HepG2 (cell line): ENCODE results near the gene DDRGK1. TPM values are rescaled to one million over a fixed set of nuclear protein-coding genes. Genes with fewer than 3 reads are reported as not detected.

Experiments used
- AGO2 ChIP-seq: fragments of 200-400 bp; formaldehyde crosslinking; optimal IDR thresholded peaks from 2 replicates; pipeline ENCODE3; 2017; ENCODE audit warnings: mild to moderate bottlenecking, low read depth, low read length, moderate library complexity
- CC2D1A ChIP-seq: sonication (generic); formaldehyde crosslinking; IDR thresholded peaks from 2 replicates; pipeline ENCODE4 v1.8.1; 2023; ENCODE audit warnings: mild to moderate bottlenecking, missing genetic modification reagents
- ETV6 ChIP-seq: sonication (generic); formaldehyde crosslinking; conservative IDR thresholded peaks from 2 replicates; pipeline ENCODE4 v1.4.0; 2020; ENCODE audit warnings: missing genetic modification reagents
- HOXA3 ChIP-seq: sonication (generic); formaldehyde crosslinking; IDR thresholded peaks from 2 replicates; pipeline ENCODE4 v1.5.0; 2020; ENCODE audit warnings: missing genetic modification reagents
- IKZF1 ChIP-seq: fragments of 450-650 bp; IDR thresholded peaks from 2 replicates; pipeline ENCODE4 v1.7.1; 2016
- MEIS2 ChIP-seq: sonication (generic); formaldehyde crosslinking; IDR thresholded peaks from 2 replicates; pipeline ENCODE4 v1.9.0; 2021; ENCODE audit warnings: mild to moderate bottlenecking, missing genetic modification reagents
- MIXL1 ChIP-seq: IDR thresholded peaks from 2 replicates; pipeline ENCODE4 v1.6.1; 2016
- PAF1 ChIP-seq: IDR thresholded peaks from 2 replicates; pipeline ENCODE4 v1.6.1; 2016; ENCODE audit warnings: missing genetic modification reagents, missing compliant biosample characterization
- PCBP1 ChIP-seq: fragments of 200-400 bp; formaldehyde crosslinking; IDR thresholded peaks from 2 replicates; pipeline ENCODE4 v1.6.1; 2017; ENCODE audit warnings: mild to moderate bottlenecking, low read depth, low read length, borderline replicate concordance
- RFX3 ChIP-seq: IDR thresholded peaks from 2 replicates; pipeline ENCODE4 v1.6.1; 2016; ENCODE audit warnings: missing biosample characterization, missing genetic modification reagents
- SRF ChIP-seq: IDR thresholded peaks from 2 replicates; pipeline ENCODE4 v1.6.1; 2011; ENCODE audit warnings: mild to moderate bottlenecking, low read depth, low read length, moderate library complexity
- TCF7L2 ChIP-seq: IDR thresholded peaks from 2 replicates; pipeline ENCODE4 v1.6.1; 2011; ENCODE audit warnings: mild to moderate bottlenecking, low read depth, low read length, moderate library complexity
- ZNF530 ChIP-seq: sonication (generic); formaldehyde crosslinking; IDR thresholded peaks from 2 replicates; pipeline ENCODE4 v1.5.0; 2020; ENCODE audit warnings: low read depth, mild to moderate bottlenecking, missing genetic modification reagents
- ZNF563 ChIP-seq: sonication (generic); formaldehyde crosslinking; IDR thresholded peaks from 2 replicates; pipeline ENCODE4 v1.8.0; 2022; ENCODE audit warnings: mild to moderate bottlenecking, moderate library complexity, missing genetic modification reagents
- ZNF577 ChIP-seq: sonication (generic); formaldehyde crosslinking; IDR thresholded peaks from 2 replicates; pipeline ENCODE4 v1.4.0; 2020; ENCODE audit warnings: mild to moderate bottlenecking, low read depth, missing genetic modification reagents, borderline replicate concordance
- ZNF660 ChIP-seq: sonication (generic); formaldehyde crosslinking; IDR thresholded peaks from 2 replicates; pipeline ENCODE4 v1.5.1; 2020; ENCODE audit warnings: mild to moderate bottlenecking, low read depth, missing genetic modification reagents, borderline replicate concordance
- ZNF841 ChIP-seq: sonication (generic); formaldehyde crosslinking; IDR thresholded peaks from 2 replicates; pipeline ENCODE4 v1.8.1; 2023; ENCODE audit warnings: missing genetic modification reagents, borderline replicate concordance
- polyA plus RNA-seq, 8 experiments: library from polyadenylated mRNA; depleted of rRNA in 3 of 8; stranded (reverse) in 7 of 8; unstranded in 1 of 8; fragments of >200 nt; fragmentation: Illumina TruSeq in 4 of 8; extraction: Trizol in 4 of 8; gene quantifications; 2 replicates each; pipeline versions ENCODE4 v1.2.1 to v1.2.3, GENCODE V29; 2011 to 2016; ENCODE audit warnings: low read depth in 4 of 8, missing spikeins in 1 of 8, mixed read lengths in 1 of 8; ENCODE audit not compliant: insufficient read depth in 1 of 8
- total RNA-seq, 5 experiments: library from RNA; depleted of rRNA; stranded (reverse); fragments of >200 nt; fragmentation: Illumina TruSeq; extraction: Trizol; gene quantifications; 2 replicates each; pipeline ENCODE4 v1.2.3, GENCODE V29; 2016; ENCODE audit warnings: low read depth in 1 of 5
- TF ChIP-seq, protein P1 (sequence below): sonication (generic); formaldehyde crosslinking; IDR thresholded peaks from 2 replicates; pipeline ENCODE4 v1.4.0; 2020; ENCODE audit warnings: mild to moderate bottlenecking, low read depth, missing genetic modification reagents
- TF ChIP-seq, protein P2 (sequence below): sonication (generic); formaldehyde crosslinking; IDR thresholded peaks from 2 replicates; pipeline ENCODE4 v1.4.0; 2020; ENCODE audit warnings: mild to moderate bottlenecking, missing genetic modification reagents
- TF ChIP-seq, protein P3 (sequence below): sonication (generic); formaldehyde crosslinking; IDR thresholded peaks from 2 replicates; pipeline ENCODE4 v1.8.1; 2023; ENCODE audit warnings: missing genetic modification reagents, mild to moderate bottlenecking, borderline replicate concordance
- TF ChIP-seq, protein P4 (sequence below): sonication (generic); formaldehyde crosslinking; IDR thresholded peaks from 2 replicates; pipeline ENCODE4 v1.5.0; 2020; ENCODE audit warnings: mild to moderate bottlenecking, missing genetic modification reagents
- TF ChIP-seq, protein P5 (sequence below): sonication (generic); formaldehyde crosslinking; IDR thresholded peaks from 2 replicates; pipeline ENCODE4 v1.5.0; 2020; ENCODE audit warnings: missing genetic modification reagents, mild to moderate bottlenecking, borderline replicate concordance

DDRGK1 gene
- total and polyA plus RNA-seq, 2 of the 13 experiments (the other 11 are each of a cell fraction or from before 2014, with no cell fraction given): 96.7 to 149 TPM

DNA sequence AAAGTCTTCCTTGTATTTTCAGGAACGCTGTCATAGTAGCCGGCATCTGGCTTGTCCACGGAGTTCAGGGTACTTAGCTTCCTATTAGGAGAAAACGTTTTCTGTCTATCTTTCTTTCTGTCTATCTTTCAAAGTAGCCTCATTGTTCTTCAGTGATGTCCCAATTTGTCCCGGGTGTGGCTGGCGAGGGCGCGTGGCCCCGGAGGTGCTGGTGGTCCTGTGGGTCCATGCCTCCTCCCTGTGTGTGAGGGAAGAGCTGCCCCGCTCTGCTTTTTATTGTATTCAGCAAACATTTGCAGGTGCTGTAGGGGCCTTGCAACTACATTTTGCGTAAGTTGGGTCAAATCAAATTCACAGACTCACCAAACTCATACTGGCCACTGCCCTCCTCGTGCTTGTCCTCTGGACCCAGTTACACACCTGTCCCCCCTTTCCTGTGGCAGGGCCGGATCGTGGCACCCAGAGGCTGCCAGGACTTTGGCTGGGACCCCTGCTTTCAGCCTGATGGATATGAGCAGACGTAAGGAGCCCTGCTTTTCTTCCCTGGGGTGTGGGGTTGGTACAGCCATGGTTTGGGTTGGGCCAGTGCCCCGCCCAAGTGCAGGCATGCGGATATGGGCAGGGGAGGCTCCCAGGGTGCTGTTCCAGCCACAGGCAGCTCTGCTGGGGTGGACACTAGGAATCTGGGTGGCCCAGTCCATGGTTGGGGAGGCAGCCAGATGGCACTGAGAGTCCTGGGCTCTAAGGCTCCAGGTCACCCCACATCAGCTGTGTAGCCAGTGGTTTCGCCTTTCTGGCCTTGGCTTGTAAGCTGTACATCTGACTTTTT lies 17.1 kb upstream of the DDRGK1 start (continued):
- TF ChIP-seq, protein P1, sequence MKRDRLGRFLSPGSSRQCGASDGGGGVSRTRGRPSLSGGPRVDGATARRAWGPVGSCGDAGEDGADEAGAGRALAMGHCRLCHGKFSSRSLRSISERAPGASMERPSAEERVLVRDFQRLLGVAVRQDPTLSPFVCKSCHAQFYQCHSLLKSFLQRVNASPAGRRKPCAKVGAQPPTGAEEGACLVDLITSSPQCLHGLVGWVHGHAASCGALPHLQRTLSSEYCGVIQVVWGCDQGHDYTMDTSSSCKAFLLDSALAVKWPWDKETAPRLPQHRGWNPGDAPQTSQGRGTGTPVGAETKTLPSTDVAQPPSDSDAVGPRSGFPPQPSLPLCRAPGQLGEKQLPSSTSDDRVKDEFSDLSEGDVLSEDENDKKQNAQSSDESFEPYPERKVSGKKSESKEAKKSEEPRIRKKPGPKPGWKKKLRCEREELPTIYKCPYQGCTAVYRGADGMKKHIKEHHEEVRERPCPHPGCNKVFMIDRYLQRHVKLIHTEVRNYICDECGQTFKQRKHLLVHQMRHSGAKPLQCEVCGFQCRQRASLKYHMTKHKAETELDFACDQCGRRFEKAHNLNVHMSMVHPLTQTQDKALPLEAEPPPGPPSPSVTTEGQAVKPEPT: peak; percentile 65; the same call in 1 of the 2 replicates
- TF ChIP-seq, protein P2, sequence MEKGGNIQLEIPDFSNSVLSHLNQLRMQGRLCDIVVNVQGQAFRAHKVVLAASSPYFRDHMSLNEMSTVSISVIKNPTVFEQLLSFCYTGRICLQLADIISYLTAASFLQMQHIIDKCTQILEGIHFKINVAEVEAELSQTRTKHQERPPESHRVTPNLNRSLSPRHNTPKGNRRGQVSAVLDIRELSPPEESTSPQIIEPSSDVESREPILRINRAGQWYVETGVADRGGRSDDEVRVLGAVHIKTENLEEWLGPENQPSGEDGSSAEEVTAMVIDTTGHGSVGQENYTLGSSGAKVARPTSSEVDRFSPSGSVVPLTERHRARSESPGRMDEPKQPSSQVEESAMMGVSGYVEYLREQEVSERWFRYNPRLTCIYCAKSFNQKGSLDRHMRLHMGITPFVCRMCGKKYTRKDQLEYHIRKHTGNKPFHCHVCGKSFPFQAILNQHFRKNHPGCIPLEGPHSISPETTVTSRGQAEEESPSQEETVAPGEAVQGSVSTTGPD: no peak
- no peak for TF ChIP-seq CC2D1A
- no peak for TF ChIP-seq ZNF530 (CRISPR knock-in tag)
- TF ChIP-seq, protein P3, sequence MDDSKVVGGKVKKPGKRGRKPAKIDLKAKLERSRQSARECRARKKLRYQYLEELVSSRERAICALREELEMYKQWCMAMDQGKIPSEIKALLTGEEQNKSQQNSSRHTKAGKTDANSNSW (CRISPR knock-in tag): no peak
- TF ChIP-seq PAF1: no peak
- no peak for TF ChIP-seq ZNF841 (CRISPR knock-in tag)
- no peak for TF ChIP-seq ZNF660 (CRISPR knock-in tag)
- TF ChIP-seq RFX3: no peak
- no peak for TF ChIP-seq IKZF1
- TF ChIP-seq MEIS2 (CRISPR knock-in tag): peak; percentile 36; the same call in 1 of the 2 replicates
- 0 out of 2 replicates have a peak, but pooled peaks have one; percentile 37 for TF ChIP-seq ETV6 (CRISPR knock-in tag)
- TF ChIP-seq SRF: no peak
- no peak for TF ChIP-seq MIXL1
- no peak for TF ChIP-seq ZNF563
- no peak for TF ChIP-seq PCBP1
- TF ChIP-seq AGO2: peak; percentile 83
- no peak for TF ChIP-seq HOXA3 (CRISPR knock-in tag)
- TF ChIP-seq ZNF577 (CRISPR knock-in tag): no peak
- TF ChIP-seq TCF7L2: no peak
- TF ChIP-seq, protein P4, sequence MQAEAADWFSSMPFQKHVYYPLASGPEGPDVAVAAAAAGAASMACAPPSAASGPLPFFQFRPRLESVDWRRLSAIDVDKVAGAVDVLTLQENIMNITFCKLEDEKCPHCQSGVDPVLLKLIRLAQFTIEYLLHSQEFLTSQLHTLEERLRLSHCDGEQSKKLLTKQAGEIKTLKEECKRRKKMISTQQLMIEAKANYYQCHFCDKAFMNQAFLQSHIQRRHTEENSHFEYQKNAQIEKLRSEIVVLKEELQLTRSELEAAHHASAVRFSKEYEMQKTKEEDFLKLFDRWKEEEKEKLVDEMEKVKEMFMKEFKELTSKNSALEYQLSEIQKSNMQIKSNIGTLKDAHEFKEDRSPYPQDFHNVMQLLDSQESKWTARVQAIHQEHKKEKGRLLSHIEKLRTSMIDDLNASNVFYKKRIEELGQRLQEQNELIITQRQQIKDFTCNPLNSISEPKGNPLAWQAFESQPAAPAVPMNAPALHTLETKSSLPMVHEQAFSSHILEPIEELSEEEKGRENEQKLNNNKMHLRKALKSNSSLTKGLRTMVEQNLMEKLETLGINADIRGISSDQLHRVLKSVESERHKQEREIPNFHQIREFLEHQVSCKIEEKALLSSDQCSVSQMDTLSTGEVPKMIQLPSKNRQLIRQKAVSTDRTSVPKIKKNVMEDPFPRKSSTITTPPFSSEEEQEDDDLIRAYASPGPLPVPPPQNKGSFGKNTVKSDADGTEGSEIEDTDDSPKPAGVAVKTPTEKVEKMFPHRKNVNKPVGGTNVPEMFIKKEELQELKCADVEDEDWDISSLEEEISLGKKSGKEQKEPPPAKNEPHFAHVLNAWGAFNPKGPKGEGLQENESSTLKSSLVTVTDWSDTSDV (CRISPR knock-in tag): peak; percentile 35; the same call in 1 of the 2 replicates
- TF ChIP-seq, protein P5, sequence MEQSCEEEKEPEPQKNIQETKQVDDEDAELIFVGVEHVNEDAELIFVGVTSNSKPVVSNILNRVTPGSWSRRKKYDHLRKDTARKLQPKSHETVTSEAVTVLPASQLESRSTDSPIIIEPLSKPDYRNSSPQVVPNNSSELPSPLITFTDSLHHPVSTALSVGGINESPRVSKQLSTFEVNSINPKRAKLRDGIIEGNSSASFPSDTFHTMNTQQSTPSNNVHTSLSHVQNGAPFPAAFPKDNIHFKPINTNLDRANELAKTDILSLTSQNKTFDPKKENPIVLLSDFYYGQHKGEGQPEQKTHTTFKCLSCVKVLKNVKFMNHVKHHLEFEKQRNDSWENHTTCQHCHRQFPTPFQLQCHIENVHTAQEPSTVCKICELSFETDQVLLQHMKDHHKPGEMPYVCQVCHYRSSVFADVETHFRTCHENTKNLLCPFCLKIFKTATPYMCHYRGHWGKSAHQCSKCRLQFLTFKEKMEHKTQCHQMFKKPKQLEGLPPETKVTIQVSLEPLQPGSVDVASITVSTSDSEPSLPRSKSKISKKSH (CRISPR knock-in tag): no peak
